B cell (primary cell): Measurements from ENCODE around the gene RABGAP1. TPM values are rescaled to one million over a fixed set of nuclear protein-coding genes. Genes with fewer than 3 reads are reported as not detected.

Experiments
- ATAC-seq: fragments of 200-7000 bp; cut with Tn5 transposase; one replicate; pipeline ENCODE4 v1.10.0; 2021; ENCODE audit warnings: low read depth, mild to moderate bottlenecking, moderate number of reproducible peaks, moderate library complexity
- CTCF ChIA-PET: fragments of 350-600 bp; sonication (Branson Sonifier 250); formaldehyde crosslinking; loops from one replicate; lab custom pipeline; 2021; ENCODE audit warnings: antibody characterized with exemption, inconsistent platforms; lab: Charles Lee
- POLR2A ChIA-PET: fragments of 350-600 bp; sonication (Branson Sonifier 250); formaldehyde crosslinking; loops from one replicate; lab custom pipeline; 2021; ENCODE audit warnings: antibody characterized with exemption; lab: Charles Lee
- DNase-seq: peaks from one replicate; pipeline ENCODE4 v3.0.0; 2013
- H2AFZ ChIP-seq: 2 replicates; pipeline ENCODE4 v1.6.1; 2012; ENCODE audit warnings: mild to moderate bottlenecking, low read depth, low read length; ENCODE audit not compliant: insufficient read depth, poor library complexity, severe bottlenecking
- H3K27ac ChIP-seq, 2 donors: 1 replicate in 1 of 2; 2 replicates in 1 of 2; pipeline ENCODE4 v1.5.1; 2012 to 2013; ENCODE audit warnings: low read length in 2 of 2, mild to moderate bottlenecking in 2 of 2, moderate library complexity in 1 of 2
- H3K27me3 ChIP-seq, 4 experiments: fragments of 200-600 bp in 1 of 4; sonication (generic) in 1 of 4; replicated peaks in 1 of 4; 1 replicate in 2 of 4; 2 replicates in 2 of 4; pipeline versions ENCODE4 v1.6.1 to v1.7.0; 2013 to 2016; ENCODE audit warnings: low read length in 3 of 4, mild to moderate bottlenecking in 2 of 4, mixed read lengths in 1 of 4, moderate library complexity in 1 of 4; ENCODE audit not compliant: insufficient read depth in 4 of 4, control insufficient read depth in 3 of 4; ENCODE audit errors: control extremely low read depth in 1 of 4
- H3K36me3 ChIP-seq, 2 experiments: replicated peaks in 1 of 2; 1 replicate in 1 of 2; 2 replicates in 1 of 2; pipeline versions ENCODE4 v1.6.1 to v1.7.1; 2013; ENCODE audit warnings: low read length in 1 of 2; ENCODE audit not compliant: insufficient read depth in 2 of 2, control insufficient read depth in 1 of 2; ENCODE audit errors: control extremely low read depth in 1 of 2, extremely low read depth in 1 of 2
- H3K4me1 ChIP-seq, 2 donors: fragments of 200-600 bp in 1 of 2; sonication (generic) in 1 of 2; 1 replicate in 1 of 2; 2 replicates in 1 of 2; pipeline versions ENCODE4 v1.5.1 to v1.6.1; 2013 to 2017; ENCODE audit warnings: low read length in 2 of 2; ENCODE audit not compliant: control insufficient read depth in 2 of 2, insufficient read depth in 2 of 2
- H3K4me2 ChIP-seq: replicated peaks from 2 replicates; pipeline ENCODE3; 2012; ENCODE audit warnings: mild to moderate bottlenecking, low read depth, low read length; ENCODE audit not compliant: poor library complexity, severe bottlenecking
- H3K4me3 ChIP-seq, 5 experiments: fragments of 200-600 bp in 1 of 5; sonication (generic) in 1 of 5; 1 replicate in 3 of 5; 2 replicates in 2 of 5; pipeline versions ENCODE4 v1.5.1 to v1.7.0; 2011 to 2016; ENCODE audit warnings: low read length in 4 of 5, mild to moderate bottlenecking in 4 of 5, low read depth in 2 of 5, control low read depth in 1 of 5, moderate library complexity in 1 of 5; ENCODE audit not compliant: insufficient read depth in 1 of 5; ENCODE audit errors: control extremely low read depth in 1 of 5, extremely low read depth in 1 of 5
- H3K79me2 ChIP-seq: fragments of 200-600 bp; sonication (generic); one replicate; pipeline ENCODE4 v1.6.0; 2016; ENCODE audit warnings: low read length; ENCODE audit not compliant: control insufficient read depth, insufficient read depth
- H3K9ac ChIP-seq: fragments of 200-600 bp; sonication (generic); 2 replicates; pipeline ENCODE4 v1.6.1; 2017; ENCODE audit warnings: mild to moderate bottlenecking, low read length, moderate library complexity
- H3K9me3 ChIP-seq, 3 donors: one replicate each; pipeline versions ENCODE4 v1.6.1 to v1.7.1; 2013; ENCODE audit warnings: low read length in 2 of 3; ENCODE audit not compliant: control insufficient read depth in 2 of 3, insufficient read depth in 1 of 3; ENCODE audit errors: control extremely low read depth in 1 of 3
- H4K20me1 ChIP-seq: 2 replicates; pipeline ENCODE4 v1.6.0; 2012; ENCODE audit warnings: mild to moderate bottlenecking, low read length; ENCODE audit not compliant: insufficient read depth, control insufficient read depth, poor library complexity, severe bottlenecking
- H3K27ac Mint-ChIP-seq: one replicate; pipeline ENCODE4 v1.8.0; 2021; ENCODE audit warnings: mixed read lengths
- H3K27me3 Mint-ChIP-seq: one replicate; pipeline ENCODE4 v1.8.0; 2021; ENCODE audit warnings: mixed read lengths
- H3K4me1 Mint-ChIP-seq: one replicate; pipeline ENCODE4 v1.8.0; 2021; ENCODE audit warnings: mixed read lengths
- H3K4me3 Mint-ChIP-seq: one replicate; pipeline ENCODE4 v1.8.0; 2021; ENCODE audit warnings: mixed read lengths
- H3K9me3 Mint-ChIP-seq: one replicate; pipeline ENCODE4 v1.8.0; 2022; ENCODE audit warnings: mixed read lengths; ENCODE audit not compliant: insufficient read depth
- CTCF ChIP-seq: fragments of 200-600 bp; IDR thresholded peaks from one replicate; pipeline ENCODE4 v1.8.0; 2022; ENCODE audit warnings: antibody characterized with exemption, mild to moderate bottlenecking
- EZH2 ChIP-seq: IDR thresholded peaks from 2 replicates; pipeline ENCODE4 v1.6.1; 2012; ENCODE audit warnings: borderline replicate concordance, low read depth, mild to moderate bottlenecking, moderate library complexity, low read length; ENCODE audit not compliant: insufficient read depth, poor library complexity, severe bottlenecking
- WGBS: methylation state at CpG from one replicate; pipeline ENCODE4 v1.1.5; 2013; ENCODE audit warnings: missing lambda C conversion rate; ENCODE audit not compliant: insufficient coverage; 5-methylcytosine and 5-hydroxymethylcytosine counted together
- intact Hi-C: fragments of 100-400 bp; cut with micrococcal nuclease; formaldehyde crosslinking; loops from one replicate; pipeline ENCODE4 v1.10.0; 2022
- polyA plus RNA-seq: library from polyadenylated mRNA; depleted of rRNA; stranded (reverse); fragments of >200 nt; gene quantifications from 2 replicates; pipeline ENCODE4 v1.2.3, GENCODE V29; 2012
- total RNA-seq, 2 donors: library from RNA; stranded (reverse); fragments of 120-200 nt in 1 of 2; gene quantifications; 1 replicate in 1 of 2; 2 replicates in 1 of 2; pipeline versions ENCODE4 v1.2.3 to v1.2.4, GENCODE V29; 2013 to 2022

RABGAP1 gene
- total and polyA plus RNA-seq, 2 donors (not counting 1 experiment from before 2014, with no cell fraction given), result 13.9 to 81.0 TPM

GRCh38 chr9:122931226-122932121, 9.3 kb upstream of the RABGAP1 start, which contains the start of gene ZBTB26:
ZBTB26 (minus strand) TSS chr9:122931512; CDS start chr9:122919934, 11,578 bp downstream.
- Histone ChIP-seq H3K9ac (peak within 1 kb of the TSS; percentile 88), H3K9me3 (no peaks in the 10 kb centered on the region), H3K79me2 (peaks cover 55% of the 10 kb centered on the region), H3K4me1 (peaks cover 19 to 24% of the 10 kb centered on the region in 2 donors), H3K4me2 (peak within 1 kb of the TSS; percentile 85), H3K36me3 (peaks cover 5% of the 10 kb centered on the region in 2 experiments), H4K20me1 (no peaks in the 10 kb centered on the region), H2AFZ (peak within 1 kb of the TSS; percentile 91), H3K27me3 (no peaks in the 10 kb centered on the region), H3K4me3 (peak within 1 kb of the TSS; percentile 72 to 96 (median 91)), H3K27ac (peak within 1 kb of the TSS; percentile 75 to 93)
- ATAC-seq (peak; percentile 98), DNase-seq (peak; percentile 93)
- ChIA-PET POLR2A (interaction anchor here (0.5 to 3.1 kb wide), 5 partner anchors 9 to 1764 kb away, joined by 3 to 34 read pairs (median 9); partner anchors contain the start of genes PDCL, RABGAP1, RC3H2 and ZBTB6), CTCF (interaction anchor here (1.1 to 1.5 kb wide), 6 partner anchors 9 to 60 kb away, joined by 3 to 11 read pairs (median 3); partner anchors contain the start of genes RABGAP1 and ZBTB6)
- Mint-ChIP-seq H3K27ac (peak within 1 kb of the TSS; percentile 91), H3K4me1 (peaks cover 21% of the 10 kb centered on the region), H3K4me3 (no peak within 1 kb of the TSS), H3K9me3 (no peaks in the 10 kb centered on the region), H3K27me3 (no peaks in the 10 kb centered on the region)
- under 1% methylated on average over 42 of the region's 51 CpGs for WGBS
- no peak for TF ChIP-seq CTCF
- TF ChIP-seq EZH2, result no peak
- intact Hi-C loops, result loop anchor here (1.0 to 2.0 kb wide), 3 partner anchors 9 to 27 kb away; partner anchors contain the start of genes RC3H2 and ZBTB6

GRCh38 chr9:122936464-122936863, 4.4 kb upstream of the RABGAP1 start:
- no peak overlapping the region for H3K27ac ChIP-seq
- H3K4me3 ChIP-seq, result no peak overlapping the region
- Mint-ChIP-seq H3K27me3 (no peaks in the 10 kb centered on the region), H3K27ac (no peak overlapping the region), H3K9me3 (no peaks in the 10 kb centered on the region), H3K4me3 (no peak overlapping the region), H3K4me1 (peaks cover 28% of the 10 kb centered on the region)
- H3K4me1 ChIP-seq, result peaks cover 19 to 24% of the 10 kb centered on the region in 2 donors
- intact Hi-C loops, result no loop called here
- no peaks in the 10 kb centered on the region for H3K27me3 ChIP-seq
- no peak overlapping the region for H3K9ac ChIP-seq
- no peak overlapping the region for H2AFZ ChIP-seq
- peaks cover 4% of the 10 kb centered on the region for H4K20me1 ChIP-seq
- no peak overlapping the region for H3K4me2 ChIP-seq
- no peaks in the 10 kb centered on the region for H3K9me3 ChIP-seq
- 98% methylated on average over 5 of the region's 5 CpGs for WGBS
- ChIA-PET POLR2A (no interaction called here), CTCF (no interaction called here)
- peaks cover 76% of the 10 kb centered on the region for H3K79me2 ChIP-seq
- DNase-seq (no peak), ATAC-seq (no peak)
- peaks cover 0 to 12% of the 10 kb centered on the region in 2 experiments for H3K36me3 ChIP-seq
- TF ChIP-seq EZH2, result no peak
- no peak for TF ChIP-seq CTCF
